Cardiac septum (tissue), 1 donor: ENCODE data around the gene PPP2R2C. TPM values are rescaled to one million over a fixed set of nuclear protein-coding genes. Genes with fewer than 3 reads are reported as not detected.

Source experiments
- DNase-seq: peaks from one replicate; pipeline ENCODE4 v3.0.0-alpha.2; 2020; ENCODE audit warnings: low spot score
- intact Hi-C: fragments of 100-400 bp; cut with DNase I; formaldehyde crosslinking; loops from one replicate; pipeline ENCODE4 v1.14.0; 2022
- total RNA-seq: library from RNA; stranded (reverse); fragmentation: NEBNext Ultra II Directional; extraction: Animal tissue kit (Norgen Biotek cat#: 25700); gene quantifications from one replicate; pipeline ENCODE4 v1.2.1, GENCODE V29; 2021
- donor health status: DM: no; HTN: no; CAD: no.

Gene PPP2R2C
- total RNA-seq, 1 donor from 2014 or later, result 5.5 TPM

GRCh38 chr4:6414578-6414977 lies 57.8 kb downstream of the PPP2R2C start:
- no peak for DNase-seq
- intact Hi-C loops, result no loop called here

GRCh38 chr4:6410664-6411063 lies 61.8 kb downstream of the PPP2R2C start:
- intact Hi-C loops, result no loop called here
- DNase-seq, result no peak

GRCh38 chr4:6410068-6410467 lies 62.3 kb downstream of the PPP2R2C start:
- intact Hi-C loops, result no loop called here
- DNase-seq, result no peak

- no peak for DNase-seq
- intact Hi-C loops, result no loop called here
Observed at GRCh38 chr4:6409381-6409780, 63.0 kb downstream of the PPP2R2C start.

GRCh38 chr4:6408263-6408662 lies 64.2 kb downstream of the PPP2R2C start:
- no peak for DNase-seq
- intact Hi-C loops, result no loop called here

GRCh38 chr4:6405397-6405706 lies 67.1 kb downstream of the PPP2R2C start:
- no peak for DNase-seq
- intact Hi-C loops, result no loop called here

GRCh38 chr4:6404611-6405396 lies 67.6 kb downstream of the PPP2R2C start:
- intact Hi-C loops, result no loop called here

GRCh38 chr4:6403400-6403685 lies 69.1 kb downstream of the PPP2R2C start:
- no peak for DNase-seq
- intact Hi-C loops, result no loop called here

More at GRCh38 chr4:6404611-6405396, 67.6 kb downstream of the PPP2R2C start:
- DNase-seq, result no peak

- intact Hi-C loops, result no loop called here
- no peak for DNase-seq
Observed at GRCh38 chr4:6402566-6403399, 69.6 kb downstream of the PPP2R2C start.

GRCh38 chr4:6401797-6402196 lies 70.6 kb downstream of the PPP2R2C start:
- DNase-seq, result no peak
- intact Hi-C loops, result no loop called here

- intact Hi-C loops, result no loop called here
- DNase-seq, result no peak
Observed at GRCh38 chr4:6396696-6397236, 75.6 kb downstream of the PPP2R2C start.

GRCh38 chr4:6395466-6396228 lies 76.8 kb downstream of the PPP2R2C start:
- intact Hi-C loops, result no loop called here
- DNase-seq, result no peak

- no peak for DNase-seq
- intact Hi-C loops, result no loop called here
Observed at GRCh38 chr4:6394671-6395081, 77.7 kb downstream of the PPP2R2C start.

GRCh38 chr4:6393544-6394475 lies 78.6 kb downstream of the PPP2R2C start:
- DNase-seq, result no peak
- intact Hi-C loops, result no loop called here

- intact Hi-C loops, result no loop called here
- no peak for DNase-seq
Observed at GRCh38 chr4:6393066-6393465, 79.3 kb downstream of the PPP2R2C start.

- DNase-seq, result no peak
- intact Hi-C loops, result no loop called here
Observed at GRCh38 chr4:6392407-6392806, 80.0 kb downstream of the PPP2R2C start.

- no peak for DNase-seq
- intact Hi-C loops, result no loop called here
Observed at GRCh38 chr4:6391852-6392188, 80.6 kb downstream of the PPP2R2C start.

- intact Hi-C loops, result no loop called here
- DNase-seq, result no peak
Observed at GRCh38 chr4:6391186-6391851, 81.1 kb downstream of the PPP2R2C start.

GRCh38 chr4:6390356-6390755 lies 82.1 kb downstream of the PPP2R2C start:
- intact Hi-C loops, result no loop called here
- no peak for DNase-seq
